Subcutaneous adipose tissue (tissue), 4 donors: ENCODE data around the gene PYGB. TPM values are rescaled to one million over a fixed set of nuclear protein-coding genes. Genes with fewer than 3 reads are reported as not detected.

Experiments used
- total RNA-seq, 4 donors: library from RNA; depleted of rRNA; stranded (reverse); fragments of >200 nt; gene quantifications; one replicate each; pipeline ENCODE4 v1.1.0, GENCODE V29; 2016
- TF ChIP-seq, protein P1 (sequence below): fragments of 450-650 bp; IDR thresholded peaks from one replicate; pipeline ENCODE4 v1.5.1; 2016; ENCODE audit warnings: low read depth, mild to moderate bottlenecking, control low read depth, antibody characterized with exemption, moderate library complexity

The PYGB gene
- total RNA-seq, 4 donors from 2014 or later: 99.3 to 216 (median 137) TPM

DNA sequence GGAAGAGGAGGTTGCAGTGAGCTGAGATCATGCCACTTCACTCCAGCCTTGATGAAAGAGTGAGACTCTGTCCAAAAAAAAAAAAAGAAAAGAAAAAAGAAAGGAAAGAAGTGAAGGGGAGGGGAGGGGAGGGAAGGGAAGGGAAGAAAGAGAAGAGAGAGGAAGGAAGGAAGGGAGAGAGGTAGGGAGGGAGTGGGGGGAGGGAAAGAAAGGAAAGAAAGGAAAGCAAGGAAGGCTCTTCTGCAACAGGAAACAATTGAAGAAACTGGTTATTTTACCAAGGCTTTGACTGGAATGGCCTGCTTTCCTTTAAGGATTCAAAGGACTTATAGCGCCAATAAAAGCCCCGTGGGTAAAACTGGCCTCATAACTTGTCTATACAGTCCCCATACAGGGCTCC, 78.1 kb downstream of the PYGB start:
- TF ChIP-seq, protein P1, sequence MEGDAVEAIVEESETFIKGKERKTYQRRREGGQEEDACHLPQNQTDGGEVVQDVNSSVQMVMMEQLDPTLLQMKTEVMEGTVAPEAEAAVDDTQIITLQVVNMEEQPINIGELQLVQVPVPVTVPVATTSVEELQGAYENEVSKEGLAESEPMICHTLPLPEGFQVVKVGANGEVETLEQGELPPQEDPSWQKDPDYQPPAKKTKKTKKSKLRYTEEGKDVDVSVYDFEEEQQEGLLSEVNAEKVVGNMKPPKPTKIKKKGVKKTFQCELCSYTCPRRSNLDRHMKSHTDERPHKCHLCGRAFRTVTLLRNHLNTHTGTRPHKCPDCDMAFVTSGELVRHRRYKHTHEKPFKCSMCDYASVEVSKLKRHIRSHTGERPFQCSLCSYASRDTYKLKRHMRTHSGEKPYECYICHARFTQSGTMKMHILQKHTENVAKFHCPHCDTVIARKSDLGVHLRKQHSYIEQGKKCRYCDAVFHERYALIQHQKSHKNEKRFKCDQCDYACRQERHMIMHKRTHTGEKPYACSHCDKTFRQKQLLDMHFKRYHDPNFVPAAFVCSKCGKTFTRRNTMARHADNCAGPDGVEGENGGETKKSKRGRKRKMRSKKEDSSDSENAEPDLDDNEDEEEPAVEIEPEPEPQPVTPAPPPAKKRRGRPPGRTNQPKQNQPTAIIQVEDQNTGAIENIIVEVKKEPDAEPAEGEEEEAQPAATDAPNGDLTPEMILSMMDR: no peak

DNA sequence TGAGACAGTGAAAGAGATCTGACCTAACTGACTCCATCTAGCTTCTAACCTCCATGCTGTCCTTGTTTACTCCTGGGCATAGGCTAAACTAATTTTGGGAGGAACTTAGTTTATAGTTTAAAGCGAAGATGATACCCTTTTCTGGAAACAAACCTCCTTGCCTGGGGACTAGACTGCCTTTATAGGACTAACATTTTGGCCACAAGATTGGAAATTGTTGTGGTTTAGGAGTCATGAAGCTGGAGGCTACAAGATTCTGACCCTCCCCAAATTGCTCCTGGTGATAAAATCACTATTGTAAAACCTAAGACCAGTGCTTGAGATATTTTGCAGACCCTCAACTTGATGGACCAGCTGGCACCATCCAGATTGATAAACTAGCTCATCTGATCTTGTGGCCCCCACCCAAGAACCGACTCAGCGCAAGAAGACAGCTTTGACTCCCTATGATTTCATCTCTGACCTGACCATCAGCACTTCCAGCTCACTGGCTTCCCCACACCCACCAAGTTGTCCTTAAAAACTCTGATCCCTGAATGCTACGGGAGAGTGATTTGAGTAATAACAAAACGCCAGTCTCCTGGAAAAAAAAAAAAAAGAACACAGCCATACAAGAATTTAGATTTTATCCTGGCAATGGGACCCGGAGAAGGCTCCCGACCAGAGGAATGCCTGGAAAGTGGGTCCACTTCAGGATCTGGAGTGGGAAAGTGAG, 79.8 kb downstream of the PYGB start:
- TF ChIP-seq, protein P1: no peak

DNA sequence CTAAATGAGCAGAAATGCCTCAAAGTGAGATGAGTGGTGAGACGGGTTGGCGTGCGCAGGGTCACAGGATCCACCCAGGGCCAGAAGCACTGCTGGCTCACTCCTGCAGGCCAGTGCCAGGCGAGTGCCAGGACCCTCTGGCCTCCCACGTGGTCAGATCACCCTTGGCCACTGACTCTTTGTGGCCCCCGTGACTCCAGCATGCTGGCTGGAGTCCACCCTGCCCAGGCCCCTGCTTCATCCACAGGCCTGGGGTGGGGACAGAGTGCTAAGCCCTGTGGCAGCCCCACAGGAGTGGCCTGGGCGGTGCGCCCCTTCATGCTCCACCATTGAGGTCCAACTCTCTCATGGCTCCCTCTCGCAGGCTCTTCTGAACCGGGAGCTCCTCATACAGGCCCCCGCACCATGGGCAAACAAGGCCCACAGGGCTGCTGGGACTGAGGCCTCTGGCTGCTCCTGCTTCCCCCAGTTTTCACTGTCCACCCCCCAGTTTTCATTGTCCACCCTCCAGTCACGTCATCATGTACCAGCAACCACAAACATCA, 81.1 kb downstream of the PYGB start:
- TF ChIP-seq, protein P1: no peak

DNA sequence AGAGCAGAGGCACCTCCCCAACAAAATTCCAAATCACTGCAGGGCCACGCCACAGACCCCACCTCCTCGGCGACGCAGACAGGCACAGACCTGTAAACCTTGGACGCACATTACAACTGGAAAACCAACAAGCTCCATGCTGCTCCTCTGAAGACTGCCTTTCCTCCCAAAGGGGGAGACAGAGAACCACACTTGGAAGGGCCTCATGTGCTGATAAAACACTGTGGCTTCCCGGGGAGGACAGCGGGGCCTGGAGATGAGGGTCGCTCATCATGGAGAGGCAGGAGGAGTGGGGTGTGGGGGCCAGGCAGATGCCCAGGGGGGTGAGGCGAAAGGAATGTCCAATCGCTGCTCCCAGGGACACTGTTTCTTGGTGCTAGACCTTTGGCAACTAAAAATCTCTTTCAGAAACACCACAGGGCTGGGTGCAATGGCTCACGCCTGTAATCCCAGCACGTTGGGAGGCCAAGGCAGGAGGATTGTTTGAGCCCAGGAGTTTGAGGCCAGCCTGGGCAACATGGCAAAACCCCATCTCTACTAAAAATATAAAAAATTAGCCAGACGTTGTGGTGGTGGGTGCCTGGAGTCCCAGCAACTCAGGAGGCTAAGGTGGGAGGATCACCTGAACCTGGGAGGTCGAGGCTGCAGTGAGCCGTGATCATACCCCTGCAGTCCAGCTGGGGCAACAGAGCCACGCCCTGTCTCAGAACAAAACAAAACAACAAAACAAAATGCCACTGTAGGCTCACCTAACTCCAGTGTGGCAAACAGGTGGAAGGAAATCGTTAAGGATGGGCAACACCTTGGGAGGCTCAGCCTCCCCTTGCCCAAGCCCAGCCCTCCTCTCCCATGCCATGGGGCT, 88.9 kb downstream of the PYGB start:
- TF ChIP-seq, protein P1: no peak

DNA sequence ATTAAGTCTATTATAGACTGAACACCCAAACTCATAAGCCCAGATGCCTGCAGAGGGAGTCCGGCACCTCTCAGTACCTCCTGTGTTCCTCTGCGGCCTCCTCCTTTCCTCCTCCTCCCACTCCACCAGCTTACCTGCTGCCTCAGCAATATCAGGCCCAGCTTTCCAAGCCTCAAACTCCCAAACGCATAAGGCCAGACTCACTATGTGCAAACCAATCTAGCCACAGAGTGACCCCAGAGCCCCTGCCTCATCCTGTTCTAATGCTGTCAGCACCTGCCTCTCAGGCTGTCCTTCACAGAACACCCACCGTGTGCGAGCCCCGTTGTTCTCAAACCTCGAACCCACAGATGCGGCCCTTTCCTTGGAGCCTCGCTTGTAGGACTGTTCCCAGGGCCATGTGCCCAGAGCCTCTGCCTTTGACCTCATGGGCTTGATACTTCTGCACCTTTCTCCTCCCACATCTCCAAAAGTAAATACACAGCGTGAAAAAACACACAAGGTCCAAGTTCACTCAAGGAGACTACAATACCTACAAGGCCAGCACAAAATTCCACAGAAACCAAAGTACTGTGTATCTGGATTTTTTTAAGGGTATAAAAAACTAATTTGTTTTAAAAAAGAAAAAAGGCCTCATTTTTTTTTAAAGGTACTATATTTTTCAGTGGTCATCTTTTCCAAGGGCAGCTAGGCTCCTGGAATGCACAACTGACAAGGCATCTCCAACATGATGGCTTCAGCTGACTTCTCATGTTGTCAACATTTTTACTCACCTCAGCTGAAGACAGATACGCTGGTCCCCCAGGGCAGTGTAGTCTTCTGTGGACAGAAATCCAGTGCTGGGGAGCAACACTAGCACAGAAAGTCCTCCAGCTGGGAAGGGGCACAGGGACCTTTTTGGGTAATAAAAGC, 90.5 kb downstream of the PYGB start:
- TF ChIP-seq, protein P1: no peak

DNA sequence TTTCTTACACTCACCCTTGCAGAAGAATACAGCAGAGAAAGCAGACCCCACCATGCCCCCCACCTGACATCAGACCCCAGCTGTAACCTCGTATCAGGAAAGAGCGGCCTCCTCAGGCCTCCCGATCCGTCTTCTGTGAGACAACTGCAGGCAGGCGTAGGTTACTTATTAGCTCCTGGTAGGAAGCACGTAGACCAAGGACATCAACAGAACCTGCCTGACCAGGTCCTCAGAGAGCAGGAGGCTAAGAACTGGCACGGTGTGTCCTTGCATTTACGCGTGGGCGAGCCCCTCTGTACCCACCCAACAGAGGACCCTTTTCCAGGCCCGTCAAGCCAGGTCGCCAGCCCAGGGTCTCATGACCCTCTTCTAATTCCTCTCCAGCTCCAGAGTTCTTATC, 91.7 kb downstream of the PYGB start:
- TF ChIP-seq, protein P1: no peak
